Fibroblast of the aortic adventitia (primary cell): Measurements from ENCODE around the gene SLC39A1. TPM values are rescaled to one million over a fixed set of nuclear protein-coding genes. Genes with fewer than 3 reads are reported as not detected.
"Not testable (repeated sequence)": the region's sequence is repeated elsewhere in the genome, so short reads cannot be mapped to it uniquely, and the experiment has no call there.

ENCODE experiments used
- DNase-seq: peaks from one replicate; pipeline ENCODE4 v3.0.0-alpha.2; 2010; ENCODE audit warnings: low read depth
- H3K4me3 ChIP-seq: 2 replicates; pipeline ENCODE4 v1.5.1; 2011; ENCODE audit warnings: low read depth, mild to moderate bottlenecking, control low read depth, low read length, moderate library complexity
- total RNA-seq: library from RNA; depleted of rRNA; stranded (reverse); fragments of >200 nt; gene quantifications from 2 replicates; pipeline ENCODE4 v1.2.3, GENCODE V29; 2012; ENCODE audit warnings: low replicate concordance
- TF ChIP-seq, protein P1 (sequence below): IDR thresholded peaks from 2 replicates; pipeline ENCODE4 v1.5.1; 2011; ENCODE audit warnings: mild to moderate bottlenecking, low read length, control low read depth, inconsistent platforms; ENCODE audit not compliant: insufficient read depth

SLC39A1 gene, protein sequence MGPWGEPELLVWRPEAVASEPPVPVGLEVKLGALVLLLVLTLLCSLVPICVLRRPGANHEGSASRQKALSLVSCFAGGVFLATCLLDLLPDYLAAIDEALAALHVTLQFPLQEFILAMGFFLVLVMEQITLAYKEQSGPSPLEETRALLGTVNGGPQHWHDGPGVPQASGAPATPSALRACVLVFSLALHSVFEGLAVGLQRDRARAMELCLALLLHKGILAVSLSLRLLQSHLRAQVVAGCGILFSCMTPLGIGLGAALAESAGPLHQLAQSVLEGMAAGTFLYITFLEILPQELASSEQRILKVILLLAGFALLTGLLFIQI
- total RNA-seq, result 74.1 and 85.9 TPM in 2 replicates

GRCh38 chr1:153963030-153963849, at the start of gene SLC39A1:
TSS of gene SLC39A1 (minus strand) at chr1:153963537. CDS start at chr1:153962715, 822 bp downstream.
- peak within 1 kb of the TSS; percentile 92 for H3K4me3 ChIP-seq
- DNase-seq, result peak; percentile 95
- TF ChIP-seq, protein P1, sequence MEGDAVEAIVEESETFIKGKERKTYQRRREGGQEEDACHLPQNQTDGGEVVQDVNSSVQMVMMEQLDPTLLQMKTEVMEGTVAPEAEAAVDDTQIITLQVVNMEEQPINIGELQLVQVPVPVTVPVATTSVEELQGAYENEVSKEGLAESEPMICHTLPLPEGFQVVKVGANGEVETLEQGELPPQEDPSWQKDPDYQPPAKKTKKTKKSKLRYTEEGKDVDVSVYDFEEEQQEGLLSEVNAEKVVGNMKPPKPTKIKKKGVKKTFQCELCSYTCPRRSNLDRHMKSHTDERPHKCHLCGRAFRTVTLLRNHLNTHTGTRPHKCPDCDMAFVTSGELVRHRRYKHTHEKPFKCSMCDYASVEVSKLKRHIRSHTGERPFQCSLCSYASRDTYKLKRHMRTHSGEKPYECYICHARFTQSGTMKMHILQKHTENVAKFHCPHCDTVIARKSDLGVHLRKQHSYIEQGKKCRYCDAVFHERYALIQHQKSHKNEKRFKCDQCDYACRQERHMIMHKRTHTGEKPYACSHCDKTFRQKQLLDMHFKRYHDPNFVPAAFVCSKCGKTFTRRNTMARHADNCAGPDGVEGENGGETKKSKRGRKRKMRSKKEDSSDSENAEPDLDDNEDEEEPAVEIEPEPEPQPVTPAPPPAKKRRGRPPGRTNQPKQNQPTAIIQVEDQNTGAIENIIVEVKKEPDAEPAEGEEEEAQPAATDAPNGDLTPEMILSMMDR, result no peak

DNA sequence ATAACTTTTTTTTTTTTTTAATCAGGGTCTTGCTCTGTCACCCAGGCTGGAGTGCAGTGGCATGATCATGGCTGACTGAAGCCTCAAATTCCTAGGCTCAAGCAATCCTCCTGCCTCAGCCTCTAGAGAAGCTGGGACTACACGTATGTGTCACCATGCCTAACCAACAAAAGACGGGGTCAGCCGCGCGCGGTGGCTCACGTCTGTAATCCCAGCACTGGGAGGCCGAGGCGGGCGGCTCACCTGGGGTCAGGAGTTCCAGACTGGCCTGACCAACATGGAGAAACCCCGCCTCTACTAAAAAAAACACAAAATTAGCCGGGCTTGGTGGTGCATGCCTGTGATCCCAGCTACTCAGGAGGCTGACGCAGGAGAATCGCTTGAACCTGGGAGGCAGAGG, 49.2 kb upstream of the SLC39A1 start:
- DNase-seq, H3K4me3 ChIP-seq: not testable (repeated sequence)

DNA sequence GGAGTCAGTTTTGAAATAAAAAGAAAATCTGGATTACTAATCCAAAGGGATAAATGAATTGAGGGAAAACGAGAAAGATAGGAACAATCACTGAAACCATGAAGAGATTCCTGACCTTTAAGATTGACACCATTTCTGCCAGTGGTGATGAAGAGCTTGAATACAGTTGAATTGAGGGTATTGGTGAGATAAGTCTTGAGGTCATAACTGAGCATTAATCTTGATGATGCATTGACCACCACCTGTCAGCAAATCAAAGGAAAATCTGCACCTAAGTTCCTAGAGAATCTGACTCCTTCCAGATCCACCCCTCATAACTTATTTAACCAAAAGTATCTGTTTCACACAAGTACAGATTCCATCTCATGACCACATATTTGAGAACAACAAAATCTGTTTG, 48.8 kb upstream of the SLC39A1 start:
- DNase-seq, result no peak
- no peak overlapping the region for H3K4me3 ChIP-seq
- TF ChIP-seq, protein P1, result no peak

DNA sequence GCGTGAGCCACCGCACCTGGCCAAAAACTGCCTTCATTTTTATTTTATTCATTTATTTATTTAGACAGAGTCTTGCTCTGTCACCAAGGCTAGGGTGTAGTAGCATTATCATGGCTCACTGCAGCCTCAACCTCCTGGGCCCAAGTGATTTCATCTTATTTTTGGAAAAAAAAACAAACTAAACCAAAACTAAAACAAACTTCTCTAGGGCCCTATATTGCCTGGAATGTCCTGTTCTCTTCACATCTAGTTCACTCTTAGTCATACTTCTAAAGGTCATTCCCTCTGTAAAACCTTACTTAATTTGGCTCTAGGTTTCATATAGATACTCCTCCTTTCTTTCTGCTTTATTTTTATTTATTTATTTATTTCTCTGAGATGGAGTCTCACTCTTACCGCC, 42.8 kb upstream of the SLC39A1 start:
- peak; percentile 46 for DNase-seq
- H3K4me3 ChIP-seq, result no peak overlapping the region

GRCh38 chr1:154000420-154000819, 37.1 kb upstream of the SLC39A1 start:
- H3K4me3 ChIP-seq, result no peak overlapping the region
- no peak for DNase-seq
- TF ChIP-seq, protein P1, result no peak

More for the DNA sequence above, 42.8 kb upstream of the SLC39A1 start:
- TF ChIP-seq, protein P1, result no peak

GRCh38 chr1:153996882-153997281, 33.5 kb upstream of the SLC39A1 start:
- not testable (repeated sequence) for H3K4me3 ChIP-seq

DNA sequence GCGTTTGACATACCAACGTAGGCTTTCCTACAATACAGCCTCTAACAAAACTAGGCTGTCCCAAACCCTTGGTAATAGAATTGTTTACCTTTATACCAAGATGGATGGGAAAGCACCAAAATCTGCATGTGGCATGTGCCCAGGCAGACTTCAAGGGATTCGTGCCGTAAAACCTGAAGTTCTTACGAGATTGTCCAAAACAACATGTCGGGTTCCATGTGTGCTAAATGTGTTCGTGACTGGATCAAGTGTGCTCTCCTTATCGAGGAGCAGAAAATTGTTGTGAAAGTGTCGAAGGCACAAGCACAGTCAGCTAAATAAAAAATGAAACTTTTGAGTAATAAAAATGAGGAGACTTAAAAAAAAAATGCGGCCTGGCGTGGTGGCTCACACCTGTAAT, 32.3 kb upstream of the SLC39A1 start:
- TF ChIP-seq, protein P1, result no peak
- H3K4me3 ChIP-seq, result no peak overlapping the region
- no peak for DNase-seq

More at GRCh38 chr1:153996882-153997281, 33.5 kb upstream of the SLC39A1 start:
- not testable (repeated sequence) for DNase-seq
